HepG2 (cell line): Measurements from ENCODE around the gene MCRIP2. TPM values are rescaled to one million over a fixed set of nuclear protein-coding genes. Genes with fewer than 3 reads are reported as not detected.

Experiments used
- DR1 ChIP-seq: sonication (generic); formaldehyde crosslinking; IDR thresholded peaks from 2 replicates; pipeline ENCODE4 v1.8.0; 2021; ENCODE audit warnings: mild to moderate bottlenecking, missing genetic modification reagents, inconsistent platforms
- E2F1 ChIP-seq: sonication (generic); formaldehyde crosslinking; IDR thresholded peaks from 2 replicates; pipeline ENCODE4 v1.5.0; 2020; ENCODE audit warnings: missing genetic modification reagents
- EP300 ChIP-seq, 3 experiments: sonication (generic) in 1 of 3; formaldehyde crosslinking in 1 of 3; IDR thresholded peaks; 2 replicates each; pipeline versions ENCODE4 v1.5.1 to v1.6.1; 2011 to 2020; ENCODE audit warnings: low read depth in 2 of 3, low read length in 2 of 3, borderline replicate concordance in 1 of 3, improper control_type of control experiment in 1 of 3, mild to moderate bottlenecking in 1 of 3, missing genetic modification reagents in 1 of 3, moderate library complexity in 1 of 3
- KAT2B ChIP-seq: fragments of 150-350 bp; IDR thresholded peaks from 2 replicates; pipeline ENCODE4 v1.6.1; 2014; ENCODE audit warnings: low read depth, low read length, borderline replicate concordance
- KLF13 ChIP-seq: sonication (generic); formaldehyde crosslinking; IDR thresholded peaks from 2 replicates; pipeline ENCODE4 v1.4.0; 2020; ENCODE audit warnings: mild to moderate bottlenecking, missing genetic modification reagents
- MAX ChIP-seq: IDR thresholded peaks from 2 replicates; pipeline ENCODE4 v1.6.1; 2012; ENCODE audit warnings: inconsistent platforms
- MEF2D ChIP-seq: sonication (generic); formaldehyde crosslinking; IDR thresholded peaks from 2 replicates; pipeline ENCODE4 v1.5.1; 2020; ENCODE audit warnings: mild to moderate bottlenecking, missing genetic modification reagents
- MTA3 ChIP-seq: sonication (generic); formaldehyde crosslinking; IDR thresholded peaks from 2 replicates; pipeline ENCODE4 v1.4.0; 2020; ENCODE audit warnings: missing genetic modification reagents
- NFIB ChIP-seq: sonication (generic); formaldehyde crosslinking; IDR thresholded peaks from 2 replicates; pipeline ENCODE4 v1.9.0; 2021; ENCODE audit warnings: missing genetic modification reagents, mild to moderate bottlenecking, borderline replicate concordance
- PCBP1 ChIP-seq: fragments of 200-400 bp; formaldehyde crosslinking; IDR thresholded peaks from 2 replicates; pipeline ENCODE4 v1.6.1; 2017; ENCODE audit warnings: mild to moderate bottlenecking, low read depth, low read length, borderline replicate concordance
- PHB2 ChIP-seq: fragments of 450-650 bp; IDR thresholded peaks from 2 replicates; pipeline ENCODE4 v1.6.1; 2018; ENCODE audit not compliant: partially characterized antibody
- TEAD2 ChIP-seq: sonication (generic); formaldehyde crosslinking; IDR thresholded peaks from 2 replicates; pipeline ENCODE4 v1.9.0; 2021; ENCODE audit warnings: missing genetic modification reagents
- ZFP82 ChIP-seq: sonication (generic); formaldehyde crosslinking; IDR thresholded peaks from 2 replicates; pipeline ENCODE4 v1.5.1; 2020; ENCODE audit warnings: mild to moderate bottlenecking, missing genetic modification reagents, borderline replicate concordance
- ZNF431 ChIP-seq: sonication (generic); formaldehyde crosslinking; IDR thresholded peaks from 2 replicates; pipeline ENCODE4 v1.9.0; 2022; ENCODE audit warnings: missing genetic modification reagents, low read depth, mild to moderate bottlenecking, borderline replicate concordance
- ZNF512 ChIP-seq: sonication (generic); formaldehyde crosslinking; IDR thresholded peaks from 2 replicates; pipeline ENCODE4 v1.4.0; 2020; ENCODE audit warnings: mild to moderate bottlenecking, missing genetic modification reagents
- ZNF629 ChIP-seq: sonication (generic); formaldehyde crosslinking; conservative IDR thresholded peaks from 2 replicates; pipeline ENCODE4 v1.5.0; 2020; ENCODE audit warnings: missing genetic modification reagents
- ZNF7 ChIP-seq: IDR thresholded peaks from 2 replicates; pipeline ENCODE4 v1.6.1; 2016; ENCODE audit warnings: missing biosample characterization, missing genetic modification reagents
- ZNF772 ChIP-seq: sonication (generic); formaldehyde crosslinking; IDR thresholded peaks from 2 replicates; pipeline ENCODE4 v1.5.0; 2020; ENCODE audit warnings: mild to moderate bottlenecking, missing genetic modification reagents
- polyA plus RNA-seq, 8 experiments: library from polyadenylated mRNA; depleted of rRNA in 3 of 8; stranded (reverse) in 7 of 8; unstranded in 1 of 8; fragments of >200 nt; fragmentation: Illumina TruSeq in 4 of 8; extraction: Trizol in 4 of 8; gene quantifications; 2 replicates each; pipeline versions ENCODE4 v1.2.1 to v1.2.3, GENCODE V29; 2011 to 2016; ENCODE audit warnings: low read depth in 4 of 8, missing spikeins in 1 of 8, mixed read lengths in 1 of 8; ENCODE audit not compliant: insufficient read depth in 1 of 8
- total RNA-seq, 5 experiments: library from RNA; depleted of rRNA; stranded (reverse); fragments of >200 nt; fragmentation: Illumina TruSeq; extraction: Trizol; gene quantifications; 2 replicates each; pipeline ENCODE4 v1.2.3, GENCODE V29; 2016; ENCODE audit warnings: low read depth in 1 of 5
- TF ChIP-seq, protein P1 (sequence below): sonication (generic); formaldehyde crosslinking; IDR thresholded peaks from 2 replicates; pipeline ENCODE4 v1.8.0; 2022; ENCODE audit warnings: missing genetic modification reagents, low read depth, mild to moderate bottlenecking, borderline replicate concordance
- TF ChIP-seq, protein P2 (sequence below): sonication (generic); formaldehyde crosslinking; IDR thresholded peaks from 2 replicates; pipeline ENCODE4 v1.4.0; 2020; ENCODE audit warnings: low read depth, missing genetic modification reagents

Gene MCRIP2
- total and polyA plus RNA-seq, 2 of the 13 experiments (the other 11 are each of a cell fraction or from before 2014, with no cell fraction given), result 39.6 to 76.7 TPM

DNA sequence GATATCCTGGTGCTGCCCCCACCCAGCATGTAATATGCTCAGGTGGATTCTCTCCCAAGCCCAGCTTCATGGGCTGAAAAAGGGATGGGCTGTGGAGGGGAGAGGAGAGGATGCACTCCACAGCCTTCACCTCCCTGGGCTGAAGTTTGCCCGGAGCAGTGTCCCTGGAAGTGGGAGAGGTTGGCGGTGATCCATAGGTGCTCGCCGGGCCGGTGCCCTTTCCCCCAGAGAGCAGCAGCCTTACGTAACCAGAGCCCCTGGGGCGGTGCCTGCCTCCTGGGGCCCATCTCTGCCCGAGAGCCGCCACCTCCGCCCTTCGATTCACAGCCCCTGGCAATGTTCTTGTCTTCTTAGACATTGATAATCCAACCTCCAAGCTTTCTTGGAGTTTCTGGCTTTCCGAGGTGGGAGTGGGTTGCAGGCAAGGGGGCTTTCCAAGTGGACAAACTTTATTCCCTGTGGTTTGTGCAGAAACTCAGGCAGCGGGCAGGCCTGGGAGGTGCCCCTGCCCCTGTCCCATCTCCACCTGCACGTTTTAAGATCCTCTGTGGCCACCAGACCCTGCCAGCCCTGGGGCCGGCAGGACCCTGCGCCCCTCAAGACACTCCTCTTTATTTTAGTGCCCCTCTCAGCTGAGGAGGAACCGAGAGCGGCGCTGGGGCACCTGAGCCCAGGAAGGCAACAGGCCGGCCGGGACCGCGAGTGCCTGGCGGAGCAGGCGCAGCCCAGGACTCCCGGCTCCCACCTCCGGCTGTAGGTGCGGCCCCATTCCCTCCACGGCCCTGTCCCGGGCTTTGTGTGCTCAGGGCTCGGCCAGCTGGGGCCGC, 4.4 kb downstream of the MCRIP2 start (continued):
- TF ChIP-seq ZNF512 (CRISPR knock-in tag), result no peak
- TF ChIP-seq DR1 (CRISPR knock-in tag), result no peak
- peak; percentile 71; the same call in 1 of the 2 replicates for TF ChIP-seq MEF2D (CRISPR knock-in tag)
- TF ChIP-seq ZFP82 (CRISPR knock-in tag), result no peak
- no peak for TF ChIP-seq MTA3 (CRISPR knock-in tag)
- TF ChIP-seq TEAD2 (CRISPR knock-in tag), result no peak
- 0 out of 2 replicates have a peak, but pooled peaks have one; percentile 63 for TF ChIP-seq ZNF431
- TF ChIP-seq MAX, result no peak
- TF ChIP-seq, protein P1, sequence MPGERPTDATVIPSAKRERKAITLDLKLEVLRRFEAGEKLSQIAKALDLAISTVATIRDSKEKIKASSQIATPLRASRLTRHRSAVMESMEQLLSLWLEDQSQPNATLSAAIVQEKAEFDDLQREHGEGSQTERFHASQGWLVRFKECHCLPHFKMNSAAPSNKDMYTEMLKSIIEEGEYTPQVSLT (CRISPR knock-in tag), result no peak
- TF ChIP-seq EP300 (IDR thresholded peaks at IDR 0.05; ENCODE audit: low read depth in 2 of 2, low read length in 2 of 2), result peak in 1 of 2 experiments; percentile 43; a peak in 2 of 4 replicates
- TF ChIP-seq EP300 (CRISPR knock-in tag; IDR thresholded peaks at IDR 0.05; ENCODE audit: borderline replicate concordance), result no peak
- no peak for TF ChIP-seq NFIB (CRISPR knock-in tag)
- no peak for TF ChIP-seq KLF13
- TF ChIP-seq E2F1, result no peak
- TF ChIP-seq ZNF7 (CRISPR knock-in tag), result no peak
- no peak for TF ChIP-seq ZNF629 (CRISPR knock-in tag)
- TF ChIP-seq PCBP1, result no peak
- TF ChIP-seq, protein P2, sequence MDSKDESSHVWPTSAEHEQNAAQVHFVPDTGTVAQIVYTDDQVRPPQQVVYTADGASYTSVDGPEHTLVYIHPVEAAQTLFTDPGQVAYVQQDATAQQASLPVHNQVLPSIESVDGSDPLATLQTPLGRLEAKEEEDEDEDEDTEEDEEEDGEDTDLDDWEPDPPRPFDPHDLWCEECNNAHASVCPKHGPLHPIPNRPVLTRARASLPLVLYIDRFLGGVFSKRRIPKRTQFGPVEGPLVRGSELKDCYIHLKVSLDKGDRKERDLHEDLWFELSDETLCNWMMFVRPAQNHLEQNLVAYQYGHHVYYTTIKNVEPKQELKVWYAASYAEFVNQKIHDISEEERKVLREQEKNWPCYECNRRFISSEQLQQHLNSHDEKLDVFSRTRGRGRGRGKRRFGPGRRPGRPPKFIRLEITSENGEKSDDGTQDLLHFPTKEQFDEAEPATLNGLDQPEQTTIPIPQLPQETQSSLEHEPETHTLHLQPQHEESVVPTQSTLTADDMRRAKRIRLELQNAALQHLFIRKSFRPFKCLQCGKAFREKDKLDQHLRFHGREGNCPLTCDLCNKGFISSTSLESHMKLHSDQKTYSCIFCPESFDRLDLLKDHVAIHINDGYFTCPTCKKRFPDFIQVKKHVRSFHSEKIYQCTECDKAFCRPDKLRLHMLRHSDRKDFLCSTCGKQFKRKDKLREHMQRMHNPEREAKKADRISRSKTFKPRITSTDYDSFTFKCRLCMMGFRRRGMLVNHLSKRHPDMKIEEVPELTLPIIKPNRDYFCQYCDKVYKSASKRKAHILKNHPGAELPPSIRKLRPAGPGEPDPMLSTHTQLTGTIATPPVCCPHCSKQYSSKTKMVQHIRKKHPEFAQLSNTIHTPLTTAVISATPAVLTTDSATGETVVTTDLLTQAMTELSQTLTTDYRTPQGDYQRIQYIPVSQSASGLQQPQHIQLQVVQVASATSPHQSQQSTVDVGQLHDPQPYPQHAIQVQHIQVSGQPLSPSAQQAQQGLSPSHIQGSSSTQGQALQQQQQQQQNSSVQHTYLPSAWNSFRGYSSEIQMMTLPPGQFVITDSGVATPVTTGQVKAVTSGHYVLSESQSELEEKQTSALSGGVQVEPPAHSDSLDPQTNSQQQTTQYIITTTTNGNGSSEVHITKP, result no peak
- TF ChIP-seq KAT2B, result no peak
- no peak for TF ChIP-seq PHB2
- TF ChIP-seq ZNF772 (CRISPR knock-in tag), result peak; percentile 59; the same call in 1 of the 2 replicates
